OCI-LY1 (cell line): Measurements from ENCODE around the gene AMPD2.

Experiments
- CTCF ChIP-seq: fragments of 200-600 bp; sonication (generic), shearing (Covaris generic); IDR thresholded peaks from 2 replicates; pipeline ENCODE4 v1.5.1; 2017; ENCODE audit warnings: mild to moderate bottlenecking, antibody characterized with exemption, low read length, moderate library complexity, mixed read lengths
- EZH2 ChIP-seq: fragments of 200-600 bp; sonication (generic), shearing (Covaris generic); IDR thresholded peaks from 2 replicates; pipeline ENCODE4 v1.8.0; 2017; ENCODE audit warnings: borderline replicate concordance, mixed run types, mild to moderate bottlenecking, antibody characterized with exemption, low read length, moderate library complexity, mixed read lengths

GRCh38 chr1:109657970-109658369 lies 38.3 kb downstream of the AMPD2 start:
- TF ChIP-seq CTCF, result no peak
- no peak for TF ChIP-seq EZH2
